Duodenal mucosa (tissue), 2 donors: Measurements from ENCODE around the gene STMN1.
"Not testable (repeated sequence)": the region's sequence is repeated elsewhere in the genome, so short reads cannot be mapped to it uniquely, and the experiment has no call there.

Source experiments
- H3K27ac ChIP-seq: one replicate; pipeline ENCODE4 v1.7.0; 2013; ENCODE audit warnings: low read depth, low read length
- H3K27me3 ChIP-seq, 2 donors: one replicate each; pipeline ENCODE4 v1.7.0; 2013; ENCODE audit warnings: low read length in 2 of 2, control low read depth in 1 of 2; ENCODE audit not compliant: insufficient read depth in 2 of 2, control insufficient read depth in 1 of 2
- H3K36me3 ChIP-seq, 2 donors: one replicate each; pipeline ENCODE4 v1.7.0; 2013; ENCODE audit warnings: low read length in 2 of 2, control low read depth in 1 of 2; ENCODE audit not compliant: insufficient read depth in 2 of 2, control insufficient read depth in 1 of 2
- H3K4me1 ChIP-seq, 2 donors: one replicate each; pipeline ENCODE4 v1.7.0; 2013; ENCODE audit warnings: low read length in 2 of 2, control low read depth in 1 of 2; ENCODE audit not compliant: insufficient read depth in 2 of 2, control insufficient read depth in 1 of 2
- H3K4me3 ChIP-seq, 2 donors: one replicate each; pipeline ENCODE4 v1.7.0; 2013; ENCODE audit warnings: low read length in 2 of 2, low read depth in 1 of 2
- H3K9ac ChIP-seq, 2 donors: one replicate each; pipeline ENCODE4 v1.7.0; 2013; ENCODE audit warnings: low read length in 2 of 2, low read depth in 1 of 2
- H3K9me3 ChIP-seq, 2 donors: one replicate each; pipeline ENCODE4 v1.7.0; 2013; ENCODE audit warnings: low read length in 2 of 2, control low read depth in 1 of 2; ENCODE audit not compliant: control insufficient read depth in 1 of 2

STMN1 gene

DNA sequence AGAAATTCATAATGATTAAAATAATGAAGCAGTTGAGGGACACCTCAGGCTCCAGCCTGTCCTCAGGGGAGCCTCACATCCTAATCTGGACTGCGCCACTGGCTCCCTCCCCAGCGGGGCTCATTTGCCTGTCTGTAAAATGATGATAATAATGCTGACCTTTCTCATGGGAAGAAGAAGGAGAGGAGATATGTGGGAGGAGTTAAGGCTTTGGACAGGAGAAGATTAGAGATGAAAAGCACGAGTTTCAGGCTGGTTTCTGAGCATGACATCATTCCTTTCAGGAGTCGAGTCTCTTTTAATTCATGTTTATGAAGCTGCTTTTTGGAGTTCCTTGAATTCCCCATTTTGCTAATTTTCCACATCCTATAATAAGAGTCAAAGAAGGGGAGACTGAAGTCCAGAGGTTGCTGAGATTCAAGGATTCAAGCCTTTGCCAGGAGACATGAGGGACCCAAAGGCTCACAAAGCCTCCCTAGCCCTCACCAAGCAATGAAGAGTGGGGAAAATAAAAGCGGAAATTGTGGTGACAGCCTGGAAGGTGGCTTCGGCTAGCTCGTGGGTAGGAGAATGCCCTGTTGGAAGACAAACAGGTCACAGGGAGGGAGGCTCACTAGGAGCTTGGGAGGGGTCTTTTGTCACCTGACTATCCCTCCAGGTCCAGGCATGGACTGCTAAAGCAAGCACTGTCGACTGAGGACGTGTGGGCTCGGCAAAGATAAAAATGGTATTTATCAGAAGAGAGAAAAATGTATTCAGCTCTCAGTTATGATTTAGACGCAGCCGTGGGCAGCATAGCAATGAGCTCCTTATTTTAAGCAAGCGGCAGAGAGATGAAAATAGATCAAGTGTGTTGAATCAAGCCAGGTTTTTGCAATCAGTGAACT lies 27.5 kb upstream of the STMN1 start:
- no peak overlapping the region for H3K9ac ChIP-seq
- peaks cover 0 to 7% of the 10 kb centered on the region in 2 donors for H3K4me1 ChIP-seq
- H3K27ac ChIP-seq, result no peak overlapping the region

GRCh38 chr1:25932811-25933400 lies 26.7 kb upstream of the STMN1 start:
- H3K4me3 ChIP-seq, H3K9ac ChIP-seq, H3K27ac ChIP-seq, H3K36me3 ChIP-seq, H3K27me3 ChIP-seq, H3K4me1 ChIP-seq, H3K9me3 ChIP-seq: not testable (repeated sequence)

More for the DNA sequence above, 27.5 kb upstream of the STMN1 start:
- peaks cover 0 to 6% of the 10 kb centered on the region in 2 donors for H3K27me3 ChIP-seq
- no peaks in the 10 kb centered on the region for H3K9me3 ChIP-seq
- H3K36me3 ChIP-seq, result no peaks in the 10 kb centered on the region
- H3K4me3 ChIP-seq, result no peak overlapping the region

DNA sequence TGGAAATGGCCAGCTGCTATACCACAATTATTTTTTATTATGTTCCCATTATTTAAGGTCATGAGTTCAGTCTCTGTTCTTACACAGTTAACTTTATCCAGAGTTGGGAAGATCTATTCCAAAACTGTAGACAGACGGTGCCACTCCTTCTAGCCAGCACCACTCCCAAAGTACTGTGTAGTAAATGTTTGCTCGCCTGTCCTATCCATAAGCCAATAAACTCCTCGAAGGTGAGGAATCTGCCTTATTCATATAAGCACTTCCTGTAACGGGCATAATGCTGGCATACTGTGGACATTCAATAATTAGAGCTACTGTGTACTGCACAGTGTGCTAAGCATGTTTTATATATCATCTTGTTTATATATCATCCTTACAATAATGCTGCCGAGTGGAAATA lies 26.1 kb upstream of the STMN1 start:
- no peak overlapping the region for H3K27ac ChIP-seq

DNA sequence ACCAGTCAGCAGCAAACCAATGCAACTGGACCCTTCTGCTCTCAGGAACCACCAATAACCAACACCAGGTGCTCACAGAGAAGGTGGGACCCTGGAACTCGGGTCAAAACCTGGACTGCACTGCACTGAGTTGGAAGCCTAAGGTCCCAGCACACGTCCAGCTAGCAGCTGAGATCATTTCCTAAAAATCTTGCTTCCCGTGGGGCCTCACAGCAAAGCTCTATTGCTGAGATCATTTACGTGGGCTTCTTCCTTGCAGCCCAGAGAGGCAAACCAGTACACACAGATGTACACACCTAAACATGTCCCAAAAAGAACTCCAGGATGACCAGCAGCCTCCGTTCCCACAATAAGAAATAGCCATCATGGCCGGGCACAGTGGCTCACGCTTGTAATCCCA lies 22.8 kb upstream of the STMN1 start:
- Histone ChIP-seq H3K9ac (no peak overlapping the region), H3K36me3 (no peaks in the 10 kb centered on the region), H3K27ac (no peak overlapping the region), H3K9me3 (no peaks in the 10 kb centered on the region), H3K4me3 (no peak overlapping the region), H3K4me1 (peaks cover 0 to 7% of the 10 kb centered on the region in 2 donors), H3K27me3 (peaks cover 0 to 6% of the 10 kb centered on the region in 2 donors)

More for the DNA sequence above, 26.1 kb upstream of the STMN1 start:
- peaks cover 0 to 6% of the 10 kb centered on the region in 2 donors for H3K27me3 ChIP-seq
- no peaks in the 10 kb centered on the region for H3K36me3 ChIP-seq
- H3K4me3 ChIP-seq, result no peak overlapping the region
- H3K9me3 ChIP-seq, result no peaks in the 10 kb centered on the region
- no peak overlapping the region for H3K9ac ChIP-seq
- peaks cover 0 to 7% of the 10 kb centered on the region in 2 donors for H3K4me1 ChIP-seq

GRCh38 chr1:25927521-25928265 lies 21.5 kb upstream of the STMN1 start:
- Histone ChIP-seq H3K9ac (no peak overlapping the region), H3K36me3 (no peaks in the 10 kb centered on the region), H3K4me1 (peaks cover 7 to 16% of the 10 kb centered on the region in 2 donors), H3K27me3 (peaks cover 3 to 4% of the 10 kb centered on the region in 2 donors), H3K27ac (no peak overlapping the region), H3K4me3 (no peak overlapping the region), H3K9me3 (no peaks in the 10 kb centered on the region)

GRCh38 chr1:25926731-25927496 lies 20.7 kb upstream of the STMN1 start:
- no peaks in the 10 kb centered on the region for H3K36me3 ChIP-seq
- H3K4me1 ChIP-seq, result peaks cover 13 to 15% of the 10 kb centered on the region in 2 donors
- no peaks in the 10 kb centered on the region for H3K9me3 ChIP-seq
- peaks cover 4 to 8% of the 10 kb centered on the region in 2 donors for H3K27me3 ChIP-seq
- H3K9ac ChIP-seq, result no peak overlapping the region
- no peak overlapping the region for H3K27ac ChIP-seq
- H3K4me3 ChIP-seq, result no peak overlapping the region

- Histone ChIP-seq H3K27me3 (peaks cover 4 to 8% of the 10 kb centered on the region in 2 donors), H3K9me3 (no peaks in the 10 kb centered on the region), H3K4me1 (peaks cover 13 to 15% of the 10 kb centered on the region in 2 donors), H3K36me3 (no peaks in the 10 kb centered on the region), H3K27ac (no peak overlapping the region), H3K9ac (no peak overlapping the region), H3K4me3 (no peak overlapping the region)
These were observed 18.2 kb upstream of the STMN1 start for GRCh38 chr1:25924454-25924853.

- peak overlapping the region; percentile 50 for H3K27ac ChIP-seq
These were observed 16.8 kb upstream of the STMN1 start for GRCh38 chr1:25922971-25923552.

More at GRCh38 chr1:25922971-25923552, 16.8 kb upstream of the STMN1 start:
- Histone ChIP-seq H3K9me3 (no peaks in the 10 kb centered on the region), H3K9ac (peak overlapping the region; percentile 65 to 76), H3K27me3 (peaks cover 4 to 8% of the 10 kb centered on the region in 2 donors), H3K4me3 (peak overlapping the region; percentile 62 to 78), H3K36me3 (no peaks in the 10 kb centered on the region), H3K4me1 (peaks cover 13 to 15% of the 10 kb centered on the region in 2 donors)
